ENCODE measurements around the gene ADK.
"Not testable (repeated sequence)": the region's sequence is repeated elsewhere in the genome, so short reads cannot be mapped to it uniquely, and the experiment has no call there.

The ADK gene

DNA sequence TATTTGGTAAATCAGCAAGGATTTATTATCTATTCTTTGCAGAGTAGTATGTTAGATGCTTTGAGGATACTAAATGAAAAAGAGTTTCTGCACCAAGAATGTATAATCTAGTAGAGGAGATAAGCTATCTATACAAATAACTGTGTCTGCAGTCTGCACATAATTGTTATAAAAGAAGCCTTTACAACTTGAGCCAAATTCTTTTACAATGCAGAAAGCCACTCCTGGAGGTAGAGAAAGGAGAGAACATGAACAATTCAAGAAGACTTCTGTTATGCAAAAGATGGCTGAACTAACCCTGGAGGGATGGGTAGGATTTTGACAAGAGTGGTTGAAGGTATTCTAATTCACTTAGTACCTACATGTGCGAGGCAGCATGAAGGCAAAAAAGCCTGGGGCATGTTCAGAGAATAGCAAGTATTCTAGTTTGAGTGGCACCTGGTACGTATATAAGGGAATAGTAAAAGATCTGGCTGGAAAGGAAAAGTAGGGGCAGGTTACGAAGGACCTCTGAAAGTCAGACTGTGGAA is 424.2 kb downstream of the ADK start:
- no peak for DNase-seq

DNA sequence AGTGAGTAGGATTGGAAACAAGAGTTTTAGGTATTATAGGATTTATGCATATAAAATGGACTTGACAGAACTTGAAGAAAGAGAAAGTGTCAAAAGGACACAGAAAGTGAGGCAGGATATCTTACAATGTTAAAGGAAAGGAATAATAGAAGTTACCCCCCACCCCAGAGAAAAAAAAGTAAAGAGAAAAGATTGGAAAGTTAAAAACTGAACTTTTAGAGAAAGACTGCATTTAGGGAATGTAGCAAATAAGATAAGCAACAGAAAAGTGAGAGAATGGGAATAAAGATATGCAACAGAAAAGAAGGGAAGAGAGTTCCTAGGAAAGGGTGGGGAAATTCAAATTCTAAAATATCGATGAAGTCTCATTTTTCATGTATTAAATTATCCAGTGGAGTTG is 424.9 kb downstream of the ADK start:
- no peak for DNase-seq

DNA sequence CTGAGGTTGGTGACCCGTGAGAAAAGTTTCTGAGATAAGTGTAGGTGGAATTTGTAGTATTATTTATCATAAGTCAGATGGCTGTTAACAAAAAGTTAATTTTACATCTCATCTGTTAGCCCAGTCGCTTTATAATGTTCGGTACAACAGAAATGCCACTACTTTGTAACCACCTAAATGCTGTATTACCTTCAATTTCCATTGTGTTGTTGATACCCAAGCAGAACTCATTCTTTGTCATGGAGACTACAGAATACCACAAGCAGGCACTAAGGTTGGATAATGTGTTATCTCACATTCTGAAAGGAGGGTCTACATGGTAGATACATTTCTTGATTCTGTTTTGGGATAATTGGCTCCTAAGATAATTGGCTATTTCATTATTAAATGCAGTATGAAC is 425.6 kb downstream of the ADK start:
- DNase-seq: no peak

DNA sequence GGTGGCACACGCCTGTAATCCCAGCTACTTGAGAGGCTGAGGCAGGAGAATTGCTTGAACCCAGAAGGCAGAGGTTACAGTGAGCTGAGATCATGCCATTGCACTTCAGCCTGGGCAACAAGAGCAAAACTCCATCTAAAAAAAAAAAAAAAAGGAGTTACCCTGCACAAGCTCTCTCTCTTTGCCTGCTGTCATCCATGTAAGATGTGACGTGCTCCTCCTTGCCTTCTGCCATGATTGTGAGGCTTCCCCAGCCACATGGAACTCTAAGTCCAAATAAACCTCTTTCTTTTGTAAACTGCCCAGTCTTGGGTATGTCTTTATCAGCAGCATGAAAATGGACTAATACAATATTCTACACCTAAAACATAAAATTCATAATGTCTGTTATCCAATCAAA is 429.4 kb downstream of the ADK start:
- not testable (repeated sequence) for DNase-seq

DNA sequence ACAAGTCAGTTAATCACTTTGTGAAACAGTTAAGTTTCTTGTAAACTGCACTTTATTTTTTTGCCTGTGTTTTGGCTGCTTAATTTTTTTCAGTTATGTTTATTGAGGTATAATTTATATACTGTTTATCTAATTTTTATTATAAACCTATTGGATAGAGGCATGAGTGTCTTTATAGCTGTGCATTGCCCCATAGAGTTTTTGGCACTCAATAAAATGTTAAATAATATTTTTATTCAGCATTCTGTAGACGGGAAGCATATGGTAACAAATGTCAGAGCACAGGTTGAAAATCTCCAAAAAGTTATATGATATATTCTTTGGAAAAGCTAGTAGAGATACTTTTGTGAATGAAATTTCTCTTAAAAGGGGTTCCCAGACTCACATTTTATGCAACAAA is 431.5 kb downstream of the ADK start:
- DNase-seq: no peak

DNA sequence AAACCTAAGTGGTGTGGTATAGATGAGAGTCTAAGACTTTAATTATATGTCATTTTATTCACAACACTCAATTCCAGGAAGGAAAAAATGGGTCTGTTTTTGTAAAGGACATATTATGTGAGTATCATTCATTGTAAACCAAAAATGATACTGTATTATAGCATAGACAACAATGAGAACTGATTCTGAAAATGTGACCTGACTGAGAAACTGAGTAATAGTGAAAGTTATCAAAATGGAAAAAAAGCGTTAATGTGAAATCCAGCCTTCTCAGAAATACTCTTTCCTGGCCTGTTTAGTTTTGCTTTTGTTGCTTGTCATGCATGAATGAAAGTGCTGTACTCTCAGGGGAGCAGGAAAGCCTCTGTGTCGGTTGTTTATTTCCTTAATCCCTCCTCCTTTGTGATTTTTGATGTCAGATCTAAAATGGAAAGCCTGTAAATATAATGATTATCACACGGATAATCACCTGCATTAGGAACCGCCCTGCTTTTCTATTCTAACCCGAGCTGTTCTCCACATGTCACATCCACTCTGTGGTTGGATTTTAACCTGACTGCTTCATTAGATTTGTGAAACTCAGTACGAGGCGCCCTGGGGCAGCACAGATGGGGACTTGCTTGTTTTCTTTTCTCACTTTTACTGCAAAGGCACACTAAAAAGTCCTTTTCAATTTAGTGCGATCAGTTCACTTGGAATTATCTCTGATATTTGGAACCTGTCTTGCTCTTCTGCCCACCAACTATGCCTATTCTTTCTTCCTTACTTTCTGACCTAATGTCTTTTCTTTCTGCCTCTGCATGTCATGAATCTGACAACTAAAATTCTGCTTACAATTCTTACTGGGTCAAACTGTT is 434.4 kb downstream of the ADK start:
- DNase-seq: peak; percentile 64

DNA sequence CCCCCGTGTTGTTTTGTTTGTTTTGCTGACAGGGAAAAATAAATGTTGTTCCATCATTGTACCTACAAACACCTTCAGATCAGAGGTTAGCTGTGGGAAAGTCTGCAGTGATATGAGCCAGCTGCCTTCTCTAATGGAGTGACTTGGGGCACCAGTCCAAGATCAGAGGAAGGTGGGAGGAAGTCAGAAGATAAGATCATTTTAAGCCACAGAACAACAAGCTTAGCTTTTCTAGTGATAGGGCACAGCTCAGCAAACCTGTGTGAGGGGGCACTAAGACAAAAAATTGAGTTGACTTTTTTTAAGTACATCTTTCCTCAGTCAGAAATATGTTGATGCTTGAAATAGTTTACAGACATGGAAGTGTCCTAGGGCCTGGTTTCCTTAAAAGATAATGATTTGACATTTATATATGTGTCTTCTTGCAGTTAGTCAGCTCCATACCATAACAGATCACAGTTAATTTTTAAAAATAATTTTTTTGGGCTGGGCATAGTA is 435.1 kb downstream of the ADK start:
- DNase-seq: no peak

DNA sequence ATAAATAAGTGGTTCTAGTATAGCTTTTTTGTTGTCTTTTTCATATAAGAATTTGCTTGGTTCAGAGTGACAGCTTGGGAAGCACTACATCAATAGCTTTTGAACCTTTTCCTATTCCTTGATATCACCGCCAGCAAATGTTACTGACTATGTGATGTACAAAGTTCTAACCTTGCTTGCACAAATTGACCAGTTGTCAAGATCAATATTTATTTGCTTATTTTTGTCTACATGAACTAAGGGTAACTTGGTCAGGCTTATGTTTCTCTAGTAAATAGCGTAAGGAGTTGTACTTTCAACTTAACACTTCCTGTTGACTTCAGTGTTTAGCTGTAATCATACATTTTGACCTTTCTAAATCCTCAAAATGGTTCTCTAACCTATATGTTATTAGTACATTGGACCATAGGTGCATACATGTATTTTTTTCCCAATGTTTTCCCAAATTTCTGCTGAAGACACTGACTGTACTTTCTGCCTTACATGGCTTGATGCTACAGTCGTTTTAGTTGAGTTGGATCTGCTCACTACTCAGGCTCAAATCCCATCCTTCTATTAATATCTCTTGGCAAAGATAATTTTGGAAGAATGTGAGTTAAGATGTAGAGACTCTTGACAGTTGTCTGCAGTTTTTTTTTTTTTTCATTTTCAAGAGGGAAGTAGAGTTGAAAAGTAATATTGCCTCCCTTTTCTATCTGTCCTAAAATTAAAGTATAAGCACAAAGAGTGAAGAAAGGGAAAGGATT is 436.3 kb downstream of the ADK start:
- no peak for DNase-seq

DNA sequence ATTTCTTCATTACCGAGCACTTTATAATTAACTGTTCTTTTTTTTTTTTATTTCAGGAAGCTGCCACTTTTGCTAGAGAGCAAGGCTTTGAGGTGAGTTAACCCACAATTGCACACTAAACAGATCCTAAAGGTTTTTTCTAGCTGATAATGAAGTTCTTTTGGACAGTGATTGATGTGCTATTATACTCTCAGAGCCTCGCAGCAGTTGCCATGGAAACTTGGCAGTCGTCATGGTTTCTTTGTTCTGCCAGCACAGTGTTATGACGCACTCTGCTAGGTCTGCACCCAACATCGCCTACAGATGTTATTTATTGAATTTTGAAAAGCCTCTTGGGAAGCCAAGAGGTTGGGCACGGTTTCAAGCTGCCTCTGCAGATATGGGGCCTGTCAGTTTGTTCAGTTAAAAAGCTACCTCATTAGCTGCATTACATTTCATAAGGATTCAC is 438.2 kb downstream of the ADK start:
- DNase-seq: peak; percentile 80

DNA sequence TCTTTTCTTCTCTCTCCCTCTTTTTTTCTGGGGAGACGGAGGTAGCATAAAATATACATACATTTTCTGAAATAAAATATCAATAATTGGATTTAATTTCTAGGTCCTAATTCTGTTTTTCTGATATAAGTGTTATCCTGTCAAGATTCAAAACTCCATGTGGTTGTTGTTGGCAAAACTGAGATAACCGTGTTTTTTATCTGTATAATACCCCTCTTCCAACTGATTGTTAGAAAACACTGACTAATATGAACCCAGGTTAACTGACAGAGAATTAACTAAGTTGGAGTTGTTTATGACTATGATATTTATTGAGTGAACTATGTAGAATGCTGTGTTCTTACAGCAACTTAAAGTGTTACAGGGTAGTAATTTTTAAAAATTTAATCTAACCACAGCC is 438.8 kb downstream of the ADK start:
- no peak for DNase-seq

DNA sequence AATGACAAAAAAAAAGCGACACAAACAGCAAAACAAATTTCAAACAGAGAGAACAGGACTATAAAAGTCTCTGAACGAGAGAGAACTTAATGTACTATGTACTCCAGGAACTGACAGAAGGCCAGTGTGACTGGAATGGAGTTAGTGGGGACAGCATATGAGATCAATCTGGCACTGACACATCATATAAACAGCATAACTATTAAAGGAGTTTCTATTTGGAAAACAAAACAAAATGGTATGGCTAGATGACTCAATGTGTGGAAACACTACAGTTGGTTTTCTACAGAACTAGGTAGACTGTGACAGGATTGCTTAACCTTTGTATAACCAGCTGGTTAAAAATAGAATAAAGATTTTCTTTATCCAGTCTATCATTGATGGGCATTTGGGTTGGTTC is 442.4 kb downstream of the ADK start:
- DNase-seq: no peak

DNA sequence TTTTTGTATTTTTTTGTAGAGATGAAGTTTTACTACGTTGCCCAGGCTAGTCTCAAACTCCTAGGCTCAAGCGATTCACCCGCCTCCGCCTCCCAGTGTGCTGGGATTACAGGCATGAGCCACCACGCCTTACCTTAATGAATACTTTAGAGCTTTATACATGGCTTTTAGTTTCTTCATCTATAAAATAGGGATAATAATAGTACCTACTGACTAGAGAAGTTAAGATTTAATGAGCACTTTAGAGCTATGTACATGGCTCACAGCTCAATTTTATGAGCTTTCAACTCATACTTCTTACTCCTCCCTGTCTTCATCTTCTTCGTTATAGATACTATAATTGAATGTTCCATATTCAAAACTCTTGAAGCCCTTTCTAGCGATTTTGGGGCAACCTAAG is 445.7 kb downstream of the ADK start:
- DNase-seq: no peak

DNA sequence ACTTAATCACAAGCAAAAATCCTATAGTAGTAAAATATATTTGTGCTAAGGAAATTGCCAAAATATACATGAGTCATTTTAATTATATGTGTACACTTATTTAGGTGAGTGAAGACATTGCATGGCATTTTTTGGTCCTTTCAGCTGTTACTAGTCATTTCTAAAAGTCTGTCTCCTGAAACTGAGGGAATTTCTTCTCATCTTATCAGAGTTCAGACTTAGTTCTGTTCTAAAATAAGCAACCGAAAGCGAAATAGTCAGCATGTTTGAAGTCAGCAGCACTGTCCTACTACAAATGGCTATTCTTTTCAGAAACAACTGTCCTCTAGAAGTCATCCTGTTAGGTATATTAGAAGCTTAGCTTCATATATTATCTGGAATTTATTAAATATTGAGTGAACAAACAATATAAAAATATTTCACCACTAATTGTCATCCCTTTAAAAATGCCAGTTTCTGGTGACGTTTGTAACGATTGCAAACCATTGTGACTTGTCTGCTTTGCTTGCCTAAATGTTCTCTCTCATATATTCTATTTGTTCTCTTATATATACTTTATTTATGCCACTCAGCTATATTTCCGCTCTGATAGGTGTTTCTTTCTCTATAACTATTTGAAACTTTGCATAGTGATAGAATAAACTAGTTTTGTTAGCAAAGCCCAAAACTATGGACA is 448.0 kb downstream of the ADK start:
- DNase-seq: no peak

DNA sequence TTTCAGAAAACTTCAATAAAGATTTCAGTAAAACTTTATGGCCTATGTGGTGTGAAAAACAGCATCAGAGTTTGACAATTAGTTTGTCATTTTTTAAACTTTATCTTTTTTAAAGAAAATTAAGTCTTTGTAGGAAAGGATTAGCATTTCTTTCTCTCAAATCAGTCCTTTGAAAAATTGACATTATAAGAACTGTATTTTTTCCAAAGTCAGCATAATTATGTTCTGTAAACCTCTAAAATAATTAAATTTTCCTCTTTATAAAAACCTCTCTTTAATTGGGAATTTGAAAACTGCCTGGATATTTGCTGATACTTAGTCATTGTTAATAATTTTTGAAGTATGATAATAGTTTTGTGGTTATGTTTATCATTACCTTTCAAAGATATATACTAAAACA is 448.7 kb downstream of the ADK start:
- no peak for DNase-seq

DNA sequence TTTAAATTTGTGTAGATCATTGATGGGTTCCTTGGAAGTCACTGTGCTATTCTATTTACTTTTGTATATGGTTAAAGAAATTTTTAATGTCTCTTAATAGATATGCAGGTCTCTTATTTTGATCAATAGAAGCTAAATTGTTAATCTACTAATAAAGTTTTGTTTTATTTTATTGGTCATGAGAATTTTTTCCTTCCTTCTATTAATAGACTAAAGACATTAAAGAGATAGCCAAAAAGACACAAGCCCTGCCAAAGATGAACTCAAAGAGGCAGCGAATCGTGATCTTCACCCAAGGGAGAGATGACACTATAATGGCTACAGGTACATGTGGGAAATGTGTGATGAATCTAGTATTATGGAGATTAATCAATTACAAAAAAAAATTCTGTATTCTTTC is 449.1 kb downstream of the ADK start:
- DNase-seq: no peak

DNA sequence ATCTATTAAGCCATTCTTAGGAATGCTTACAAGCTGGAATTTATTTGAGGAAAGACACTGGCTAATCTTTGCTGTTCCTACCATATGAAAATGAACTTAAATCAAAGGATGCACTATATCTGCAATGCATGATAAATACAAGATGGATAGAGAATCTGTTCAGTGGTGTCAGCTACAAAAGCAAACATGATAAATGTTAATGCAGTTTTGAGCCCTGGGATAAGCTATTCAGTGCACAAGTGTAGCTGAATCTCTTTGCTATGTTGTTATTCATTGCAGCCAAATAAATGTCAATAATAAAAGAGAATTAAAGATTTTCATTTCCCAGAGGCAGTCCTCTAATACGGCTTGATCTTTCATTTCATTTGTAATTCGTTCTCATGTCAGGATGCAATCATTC is 451.6 kb downstream of the ADK start:
- DNase-seq: no peak

DNA sequence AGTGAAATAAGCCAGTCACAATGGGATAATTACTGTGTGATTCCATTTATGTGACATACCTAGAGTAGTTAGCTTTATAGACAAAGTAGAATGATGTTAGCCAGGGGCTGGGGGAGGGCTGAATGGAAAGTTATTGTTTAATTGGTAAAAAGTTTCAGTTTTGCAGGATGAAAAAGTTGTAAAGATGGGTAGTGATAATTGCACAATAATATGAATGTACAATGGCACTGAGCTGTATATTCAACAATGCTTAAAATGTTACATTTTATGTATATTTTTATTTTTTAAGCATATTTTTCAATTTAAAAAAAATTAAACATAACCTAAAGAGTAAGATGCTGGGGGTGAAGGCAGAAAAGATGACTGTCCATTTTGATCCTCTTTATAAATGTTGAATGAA is 459.3 kb downstream of the ADK start:
- no peak for DNase-seq

DNA sequence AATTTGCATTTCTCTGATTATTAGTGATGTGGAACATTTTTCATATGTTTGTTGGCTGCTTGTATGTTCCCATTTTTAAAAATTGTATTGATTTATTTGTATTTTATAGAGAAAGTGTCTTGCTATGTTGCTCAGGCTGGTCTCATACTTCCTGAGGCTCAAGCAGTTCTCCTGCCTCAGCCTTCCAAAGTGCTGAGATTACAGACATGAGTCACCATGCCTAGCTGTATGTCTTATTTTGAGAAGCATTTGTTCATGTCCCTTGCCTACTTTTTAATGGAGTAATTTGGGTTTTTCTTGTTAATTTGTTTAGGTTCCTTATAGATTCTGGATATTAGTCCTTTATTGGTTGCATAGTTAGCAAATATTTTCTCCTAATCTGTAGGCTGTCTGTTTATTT is 461.2 kb downstream of the ADK start:
- DNase-seq: no peak

DNA sequence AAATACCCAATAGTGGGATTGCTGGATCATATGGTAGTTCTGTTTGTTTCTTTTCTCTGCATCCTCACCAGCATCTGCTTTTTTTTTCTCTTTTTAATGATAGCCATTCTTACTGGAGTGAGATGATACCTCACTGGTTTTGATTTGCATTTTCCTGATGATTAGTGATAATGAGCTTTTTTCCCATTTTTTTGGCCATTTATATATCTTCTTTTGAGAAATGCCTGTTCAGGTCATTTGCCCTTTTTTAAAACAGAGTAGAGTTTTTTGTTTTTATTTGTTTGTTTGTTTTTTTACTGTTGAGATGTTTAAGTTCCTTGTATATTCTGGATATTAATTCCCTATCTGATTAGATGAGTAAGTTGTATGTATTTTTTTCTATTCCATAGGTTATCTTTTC is 469.6 kb downstream of the ADK start:
- no peak for DNase-seq

DNA sequence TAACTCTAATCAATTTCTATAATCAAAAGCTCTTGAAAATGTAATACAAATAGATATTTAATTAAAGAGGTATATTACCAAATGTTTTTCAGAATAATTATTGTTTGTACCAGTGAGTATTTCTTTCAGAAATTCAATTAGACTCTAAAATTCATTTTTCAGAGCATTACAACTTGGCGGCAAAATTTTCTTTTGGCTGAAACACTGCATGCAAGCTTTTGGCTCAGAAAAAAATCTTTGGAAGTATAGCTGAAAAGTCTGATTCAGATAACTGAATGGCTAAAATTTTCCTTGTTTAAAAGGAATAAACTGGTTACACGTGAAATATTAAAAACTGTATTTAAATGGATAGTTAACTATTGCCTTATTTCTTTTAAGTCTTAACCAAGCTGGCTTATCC is 472.8 kb downstream of the ADK start:
- DNase-seq: no peak

DNA sequence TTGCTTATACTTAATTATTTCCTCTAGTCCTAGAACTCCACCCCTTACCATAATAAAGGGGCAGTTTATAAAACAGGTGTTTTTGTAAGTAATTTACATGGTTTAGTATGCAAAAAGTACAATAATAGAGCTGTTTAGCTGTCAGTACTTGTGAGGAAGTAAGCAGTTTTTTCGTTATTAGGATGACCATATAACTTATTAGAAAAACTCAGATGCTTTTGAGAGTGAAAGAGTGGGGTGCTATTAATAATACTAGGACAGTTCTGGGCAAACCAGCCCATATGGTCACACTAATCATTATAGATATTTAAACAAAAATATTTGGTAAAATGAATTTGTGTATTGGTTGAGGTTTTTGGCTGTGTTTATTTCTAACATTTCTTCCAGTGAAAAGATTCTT is 473.5 kb downstream of the ADK start:
- DNase-seq: no peak

DNA sequence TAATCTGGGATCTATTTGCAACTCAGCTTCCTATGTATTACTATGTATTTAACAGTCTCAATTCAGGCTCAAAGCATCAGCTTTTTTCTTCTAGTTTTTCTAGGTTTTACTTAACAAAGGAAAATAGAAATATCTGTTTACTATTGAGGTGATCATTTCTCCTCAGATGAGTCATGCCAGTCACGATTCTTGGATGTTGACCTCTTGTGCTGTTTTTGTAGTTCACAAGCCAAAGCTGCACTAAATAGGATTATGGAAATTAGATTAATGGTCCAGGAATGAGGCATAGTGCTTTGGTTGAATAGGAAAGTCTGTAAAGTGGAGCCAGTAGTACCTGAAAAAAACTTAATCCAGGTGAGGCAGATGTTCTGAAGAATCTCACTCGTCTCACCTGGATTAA is 477.1 kb downstream of the ADK start:
- no peak for DNase-seq

DNA sequence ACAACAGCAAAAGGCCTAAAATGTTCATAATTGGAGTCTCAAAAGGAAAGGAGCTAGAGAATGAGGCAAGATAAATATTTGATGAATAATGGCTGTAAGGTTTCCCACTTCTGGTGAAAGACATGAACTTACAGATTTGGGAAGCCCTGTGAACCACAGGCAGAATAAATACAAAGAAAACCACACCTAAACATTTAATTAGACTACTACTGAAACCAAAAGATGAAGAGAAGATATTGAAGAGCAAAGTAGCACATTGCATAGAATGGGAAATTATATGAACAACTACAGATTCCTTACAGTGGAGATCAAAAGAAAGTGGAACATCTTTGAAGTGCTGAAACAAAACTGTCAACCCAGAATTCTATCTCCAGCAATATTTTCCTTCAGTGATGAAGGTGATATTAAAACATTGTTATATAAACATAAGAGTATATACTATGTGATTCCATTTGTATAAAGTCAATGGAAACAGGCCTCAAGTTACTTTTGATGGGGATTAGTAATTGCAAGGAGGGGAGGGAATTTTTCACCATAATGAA is 484.0 kb downstream of the ADK start:
- DNase-seq: no peak

All from activated CD8-positive, alpha-beta memory T cell treated with anti-CD3 and anti-CD28 coated beads, Interleukin-2, amount 50 U/mL, for 48 hours (primary cell).